ENCODE results near the gene PSME2. TPM values are rescaled to one million over a fixed set of nuclear protein-coding genes. Genes with fewer than 3 reads are reported as not detected.
A peak's percentile ranks its signal among the peaks of the same experiment; 100 is the strongest.

The PSME2 gene
- total RNA-seq, 2 experiments from 2014 or later: 81.7 to 83.2 TPM

GRCh38 chr14:24145690-24146452, 539 bp downstream of the PSME2 start:
- H3K9me3 Mint-ChIP-seq: no peaks in the 10 kb centered on the region
- peaks cover 63% of the 10 kb centered on the region for H3K4me1 ChIP-seq (ENCODE audit: insufficient read depth, low read length)
- peak overlapping the region; percentile 99 for H3K4me3 Mint-ChIP-seq
- intact Hi-C loops (cut with DNase I, micrococcal nuclease): loop anchor here (1.0 to 5.0 kb wide), 6 partner anchors 10 to 87 kb away; partner anchors contain the start of genes GMPR2 (in 2 of the 2), IPO4 (in 2 of the 2), NEDD8 (in 2 of the 2) and PSME1 (in 1 of the 2)
- H3K27ac ChIP-seq (ENCODE audit: low read depth in 1 of 2, low read length in 2 of 2): peak overlapping the region; percentile 76 to 82
- H3K9me3 ChIP-seq (ENCODE audit: control insufficient read depth in 1 of 2, insufficient read depth in 1 of 2, low read length in 2 of 2): no peaks in the 10 kb centered on the region
- no peaks in the 10 kb centered on the region for H3K27me3 Mint-ChIP-seq
- DNase-seq: peak in 3 of 14 experiments; percentile 22 to 35 (median 30)
- ATAC-seq (ENCODE audit: poor library complexity): no peak
- TF ChIP-seq, protein P1, sequence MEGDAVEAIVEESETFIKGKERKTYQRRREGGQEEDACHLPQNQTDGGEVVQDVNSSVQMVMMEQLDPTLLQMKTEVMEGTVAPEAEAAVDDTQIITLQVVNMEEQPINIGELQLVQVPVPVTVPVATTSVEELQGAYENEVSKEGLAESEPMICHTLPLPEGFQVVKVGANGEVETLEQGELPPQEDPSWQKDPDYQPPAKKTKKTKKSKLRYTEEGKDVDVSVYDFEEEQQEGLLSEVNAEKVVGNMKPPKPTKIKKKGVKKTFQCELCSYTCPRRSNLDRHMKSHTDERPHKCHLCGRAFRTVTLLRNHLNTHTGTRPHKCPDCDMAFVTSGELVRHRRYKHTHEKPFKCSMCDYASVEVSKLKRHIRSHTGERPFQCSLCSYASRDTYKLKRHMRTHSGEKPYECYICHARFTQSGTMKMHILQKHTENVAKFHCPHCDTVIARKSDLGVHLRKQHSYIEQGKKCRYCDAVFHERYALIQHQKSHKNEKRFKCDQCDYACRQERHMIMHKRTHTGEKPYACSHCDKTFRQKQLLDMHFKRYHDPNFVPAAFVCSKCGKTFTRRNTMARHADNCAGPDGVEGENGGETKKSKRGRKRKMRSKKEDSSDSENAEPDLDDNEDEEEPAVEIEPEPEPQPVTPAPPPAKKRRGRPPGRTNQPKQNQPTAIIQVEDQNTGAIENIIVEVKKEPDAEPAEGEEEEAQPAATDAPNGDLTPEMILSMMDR (IDR thresholded peaks at IDR 0.05): no peak
- peaks cover 71% of the 10 kb centered on the region for H3K4me1 Mint-ChIP-seq (ENCODE audit: low read depth)
- no peaks in the 10 kb centered on the region for H3K27me3 ChIP-seq (ENCODE audit: control insufficient read depth in 1 of 2, insufficient read depth in 2 of 2, low read length in 2 of 2)
- H3K27ac Mint-ChIP-seq: peak overlapping the region; percentile 90
- CTCF ChIA-PET: interaction anchor here (0.8 to 2.1 kb wide), 5 partner anchors 10 to 97 kb away, joined by 4 to 20 read pairs (median 5); partner anchors contain the start of genes IRF9, MDP1 and PSME1
- H3K36me3 Mint-ChIP-seq (ENCODE audit: low read depth): peaks cover 82% of the 10 kb centered on the region
- H3K4me3 ChIP-seq (ENCODE audit: low read length): peak overlapping the region; percentile 93
- POLR2A ChIA-PET: interaction anchor here (0.7 to 8.1 kb wide), 20 partner anchors 10 to 1050 kb away, joined by 3 to 154 read pairs (median 9); partner anchors contain the start of genes C14orf119, CHMP4A, DCAF11 and IPO4
- peaks cover 56% of the 10 kb centered on the region for H3K36me3 ChIP-seq (ENCODE audit: insufficient read depth, low read length)

DNA sequence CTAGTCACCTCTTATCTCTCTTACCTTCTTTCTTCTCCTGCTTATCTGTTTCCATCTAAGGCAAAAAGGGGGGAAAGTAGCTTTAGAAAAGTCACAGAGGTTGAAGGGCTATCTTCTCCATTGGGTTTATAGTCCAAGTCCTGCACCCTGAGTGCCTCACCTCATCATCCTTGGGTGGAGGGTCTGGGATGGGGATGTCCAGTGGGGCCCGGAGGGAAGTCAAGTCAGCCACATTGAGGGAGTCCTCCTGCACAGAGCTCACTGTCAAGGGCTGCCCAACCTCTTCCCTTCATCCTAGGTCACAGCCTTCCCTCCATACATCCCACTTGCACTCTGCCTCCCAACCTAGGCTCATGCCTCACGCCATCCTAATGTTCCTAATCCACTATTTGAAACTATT, 1.2 kb downstream of the PSME2 start:
- TF ChIP-seq, protein P1 (IDR thresholded peaks at IDR 0.05): no peak
- Mint-ChIP-seq H3K9me3 (no peaks in the 10 kb centered on the region), H3K4me3 (peak overlapping the region; percentile 99), H3K27ac (peak overlapping the region; percentile 90), H3K27me3 (no peaks in the 10 kb centered on the region), H3K36me3 (ENCODE audit: low read depth) (peaks cover 80% of the 10 kb centered on the region), H3K4me1 (ENCODE audit: low read depth) (peaks cover 73% of the 10 kb centered on the region)
- intact Hi-C loops (cut with DNase I, micrococcal nuclease): loop anchor here in 1 of 2 experiments (2.0 to 5.0 kb wide), 3 partner anchors 28 to 87 kb away; partner anchors contain the start of genes GMPR2, IPO4 and NEDD8
- Histone ChIP-seq H3K9me3 (ENCODE audit: control insufficient read depth in 1 of 2, insufficient read depth in 1 of 2, low read length in 2 of 2) (no peaks in the 10 kb centered on the region), H3K4me3 (ENCODE audit: low read length) (peak overlapping the region; percentile 93), H3K4me1 (ENCODE audit: insufficient read depth, low read length) (peaks cover 63% of the 10 kb centered on the region), H3K36me3 (ENCODE audit: insufficient read depth, low read length) (peaks cover 49% of the 10 kb centered on the region), H3K27me3 (ENCODE audit: control insufficient read depth in 1 of 2, insufficient read depth in 2 of 2, low read length in 2 of 2) (no peaks in the 10 kb centered on the region), H3K27ac (ENCODE audit: low read depth in 1 of 2, low read length in 2 of 2) (no peak overlapping the region)
- no peak for ATAC-seq (ENCODE audit: poor library complexity)
- POLR2A ChIA-PET: interaction anchor here (0.6 to 8.1 kb wide), 6 partner anchors 9 to 89 kb away, joined by 3 to 154 read pairs (median 70); partner anchors contain the start of genes DCAF11, IRF9, NRL and PSME1
- DNase-seq: no peak
- CTCF ChIA-PET: interaction anchor here (1.2 to 2.1 kb wide), 2 partner anchors 16 to 36 kb away, joined by 3 to 20 read pairs; partner anchors contain the start of gene IRF9

DNA sequence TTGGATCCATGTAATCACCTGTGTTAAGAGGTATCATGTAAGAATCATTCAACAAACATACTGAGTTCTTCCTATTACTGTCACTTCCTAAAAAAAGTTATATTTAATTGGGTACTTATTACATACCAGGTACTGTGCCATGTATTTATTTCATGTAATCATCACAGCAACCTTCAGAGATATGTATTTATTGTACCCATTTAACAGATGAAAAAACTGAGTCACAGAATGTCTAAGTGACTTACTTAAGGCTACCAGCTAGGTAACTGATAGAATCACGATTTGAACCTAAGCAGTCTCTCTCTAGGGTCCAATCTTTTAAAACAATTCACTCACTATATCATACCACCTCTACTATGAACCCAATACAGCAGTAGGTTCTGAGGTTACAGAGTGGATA, 2.0 kb downstream of the PSME2 start:
- Mint-ChIP-seq H3K27me3 (no peaks in the 10 kb centered on the region), H3K36me3 (ENCODE audit: low read depth) (peaks cover 77% of the 10 kb centered on the region), H3K9me3 (no peaks in the 10 kb centered on the region), H3K4me3 (peak overlapping the region; percentile 73), H3K4me1 (ENCODE audit: low read depth) (peaks cover 75% of the 10 kb centered on the region), H3K27ac (peak overlapping the region; percentile 42)
- TF ChIP-seq, protein P1 (IDR thresholded peaks at IDR 0.05): no peak
- ATAC-seq (ENCODE audit: poor library complexity): no peak
- Histone ChIP-seq H3K27ac (ENCODE audit: low read depth in 1 of 2, low read length in 2 of 2) (no peak overlapping the region), H3K9me3 (ENCODE audit: control insufficient read depth in 1 of 2, insufficient read depth in 1 of 2, low read length in 2 of 2) (no peaks in the 10 kb centered on the region), H3K36me3 (ENCODE audit: insufficient read depth, low read length) (peaks cover 43% of the 10 kb centered on the region), H3K4me1 (ENCODE audit: insufficient read depth, low read length) (peaks cover 62% of the 10 kb centered on the region), H3K27me3 (ENCODE audit: control insufficient read depth in 1 of 2, insufficient read depth in 2 of 2, low read length in 2 of 2) (no peaks in the 10 kb centered on the region), H3K4me3 (ENCODE audit: low read length) (no peak overlapping the region)
- intact Hi-C loops (cut with DNase I, micrococcal nuclease): loop anchor here in 1 of 2 experiments (2.0 kb wide), 1 partner anchor 28 kb away; no protein-coding TSS in a partner anchor
- no peak for DNase-seq
- CTCF ChIA-PET: interaction anchor here (1.2 kb wide), 1 partner anchor 36 kb away, joined by 3 read pairs; no protein-coding TSS in a partner anchor
- POLR2A ChIA-PET: interaction anchor here (1.8 to 8.0 kb wide), 3 partner anchors 9 to 29 kb away, joined by 11 to 127 read pairs (median 119); partner anchors contain the start of genes DCAF11, IRF9, NRL and PSME1

Data from CD4-positive, alpha-beta T cell (primary cell).